Testis (tissue), 2 donors: ENCODE results near the gene C1orf198.

Experiments used
- POLR2A ChIP-seq: fragments of 450-650 bp; IDR thresholded peaks from one replicate; pipeline ENCODE4 v1.6.1; 2017; ENCODE audit warnings: antibody characterized with exemption, mild to moderate bottlenecking, moderate library complexity
- TF ChIP-seq, protein P1 (sequence below), 3 experiments: fragments of 450-650 bp in 2 of 3; fragments of 200-600 bp in 1 of 3; sonication (generic) in 1 of 3; IDR thresholded peaks; one replicate each; pipeline ENCODE4 v1.5.1; 2016 to 2019; ENCODE audit warnings: antibody characterized with exemption in 3 of 3, mild to moderate bottlenecking in 2 of 3, moderate library complexity in 1 of 3

DNA sequence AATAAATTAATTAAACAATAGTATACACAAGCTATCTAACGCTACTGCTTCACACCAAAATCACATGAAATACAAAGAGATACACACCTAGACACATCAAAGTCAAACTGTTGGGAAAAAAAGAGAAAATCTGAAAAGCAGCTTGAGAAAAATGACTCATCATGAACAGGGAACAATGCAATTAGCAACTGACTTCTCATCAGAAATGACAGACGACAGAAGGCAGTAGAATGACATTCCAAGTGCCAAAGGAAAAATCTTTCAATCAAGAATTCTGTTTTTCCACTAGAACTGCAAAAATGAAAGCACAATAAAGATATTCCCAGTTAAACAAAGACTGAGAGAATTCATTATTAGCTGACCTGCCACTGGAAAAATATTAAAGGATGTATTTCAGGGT, 63.9 kb downstream of the C1orf198 start:
- TF ChIP-seq, protein P1, sequence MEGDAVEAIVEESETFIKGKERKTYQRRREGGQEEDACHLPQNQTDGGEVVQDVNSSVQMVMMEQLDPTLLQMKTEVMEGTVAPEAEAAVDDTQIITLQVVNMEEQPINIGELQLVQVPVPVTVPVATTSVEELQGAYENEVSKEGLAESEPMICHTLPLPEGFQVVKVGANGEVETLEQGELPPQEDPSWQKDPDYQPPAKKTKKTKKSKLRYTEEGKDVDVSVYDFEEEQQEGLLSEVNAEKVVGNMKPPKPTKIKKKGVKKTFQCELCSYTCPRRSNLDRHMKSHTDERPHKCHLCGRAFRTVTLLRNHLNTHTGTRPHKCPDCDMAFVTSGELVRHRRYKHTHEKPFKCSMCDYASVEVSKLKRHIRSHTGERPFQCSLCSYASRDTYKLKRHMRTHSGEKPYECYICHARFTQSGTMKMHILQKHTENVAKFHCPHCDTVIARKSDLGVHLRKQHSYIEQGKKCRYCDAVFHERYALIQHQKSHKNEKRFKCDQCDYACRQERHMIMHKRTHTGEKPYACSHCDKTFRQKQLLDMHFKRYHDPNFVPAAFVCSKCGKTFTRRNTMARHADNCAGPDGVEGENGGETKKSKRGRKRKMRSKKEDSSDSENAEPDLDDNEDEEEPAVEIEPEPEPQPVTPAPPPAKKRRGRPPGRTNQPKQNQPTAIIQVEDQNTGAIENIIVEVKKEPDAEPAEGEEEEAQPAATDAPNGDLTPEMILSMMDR (IDR thresholded peaks at IDR 0.05): no peak
- no peak for TF ChIP-seq POLR2A
